Colonic mucosa (tissue), 4 donors: ENCODE results near the gene KCTD20. TPM values are rescaled to one million over a fixed set of nuclear protein-coding genes. Genes with fewer than 3 reads are reported as not detected.
"Not testable (repeated sequence)": the region's sequence is repeated elsewhere in the genome, so short reads cannot be mapped to it uniquely, and the experiment has no call there.

Experiments
- DNase-seq: peaks from one replicate; pipeline ENCODE4 v3.0.0-alpha.2; 2020
- H3K27ac ChIP-seq: fragments of 200-600 bp; one replicate; pipeline ENCODE4 v1.8.0; 2021
- H3K27me3 ChIP-seq: fragments of 200-600 bp; one replicate; pipeline ENCODE4 v1.8.0; 2021
- H3K36me3 ChIP-seq: fragments of 200-600 bp; one replicate; pipeline ENCODE4 v1.8.0; 2021
- H3K4me1 ChIP-seq: fragments of 200-600 bp; one replicate; pipeline ENCODE4 v1.8.0; 2021; ENCODE audit warnings: mild to moderate bottlenecking
- H3K4me3 ChIP-seq: fragments of 200-600 bp; one replicate; pipeline ENCODE4 v1.8.0; 2021
- H3K9ac ChIP-seq, 2 donors: one replicate each; pipeline ENCODE4 v1.7.0; 2013; ENCODE audit warnings: control low read depth in 2 of 2, low read depth in 2 of 2, low read length in 2 of 2
- H3K9me3 ChIP-seq: fragments of 200-600 bp; one replicate; pipeline ENCODE4 v1.8.0; 2021
- CTCF ChIP-seq: fragments of 200-600 bp; IDR thresholded peaks from one replicate; pipeline ENCODE4 v1.8.0; 2022; ENCODE audit warnings: antibody characterized with exemption, mild to moderate bottlenecking
- intact Hi-C: fragments of 100-400 bp; cut with DNase I; formaldehyde crosslinking; loops from one replicate; pipeline ENCODE4 v1.14.1; 2022
- total RNA-seq, 2 donors: library from RNA; stranded (reverse); fragmentation: NEBNext Ultra II Directional in 1 of 2; extraction: Animal tissue kit (Norgen Biotek cat#: 25700) in 1 of 2; gene quantifications; one replicate each; pipeline ENCODE4 v1.2.1, GENCODE V29; 2021
- donor health status: healthy.
- donor health status: DM: no; HTN: no; CAD: no.
- donor health status: DM: no; HTN: no; CAD: no.

KCTD20 gene
- total RNA-seq, result 10 to 100 TPM; 23.8 to 34.9 TPM

GRCh38 chr6:36442671-36443470 lies at the start of gene KCTD20, which contains the start of gene PXT1:
Gene KCTD20 (plus strand): TSS chr6:36443000. CDS start chr6:36470098, 27,098 bp downstream.
Gene PXT1 (minus strand): TSS chr6:36442854. CDS start chr6:36426082, 16,772 bp downstream.
- H3K4me3 ChIP-seq, result peak within 1 kb of the TSS; percentile 94
- DNase-seq, result peak; percentile 89
- H3K4me1 ChIP-seq, result peaks cover 10% of the 10 kb centered on the region
- no peaks in the 10 kb centered on the region for H3K36me3 ChIP-seq
- no peaks in the 10 kb centered on the region for H3K27me3 ChIP-seq
- no peak for TF ChIP-seq CTCF
- intact Hi-C loops, result loop anchor here (5.0 kb wide), 1 partner anchor 149 kb away; the partner anchor contains the start of gene SRSF3
- H3K9me3 ChIP-seq, result no peaks in the 10 kb centered on the region
- H3K27ac ChIP-seq, result peak within 1 kb of the TSS; percentile 98
- H3K9ac ChIP-seq, result peak within 1 kb of the TSS; percentile 92 to 100

- H3K27ac ChIP-seq, result no peak overlapping the region
These were observed 42.8 kb upstream of the KCTD20 start for GRCh38 chr6:36399970-36400369.

GRCh38 chr6:36402481-36402880 lies 40.3 kb upstream of the KCTD20 start:
- no peak for TF ChIP-seq CTCF
- Histone ChIP-seq H3K4me1 (no peaks in the 10 kb centered on the region), H3K4me3 (no peak overlapping the region), H3K27me3 (no peaks in the 10 kb centered on the region), H3K9me3 (no peaks in the 10 kb centered on the region), H3K36me3 (no peaks in the 10 kb centered on the region), H3K9ac (no peak overlapping the region), H3K27ac (no peak overlapping the region)
- no peak for DNase-seq
- intact Hi-C loops, result no loop called here

More at GRCh38 chr6:36399970-36400369, 42.8 kb upstream of the KCTD20 start:
- Histone ChIP-seq H3K9me3 (no peaks in the 10 kb centered on the region), H3K27me3 (no peaks in the 10 kb centered on the region), H3K4me1 (no peaks in the 10 kb centered on the region), H3K36me3 (no peaks in the 10 kb centered on the region), H3K9ac (no peak overlapping the region), H3K4me3 (no peak overlapping the region)
- intact Hi-C loops, result no loop called here
- no peak for DNase-seq
- TF ChIP-seq CTCF, result no peak

GRCh38 chr6:36404164-36404563 lies 38.6 kb upstream of the KCTD20 start:
- no peak for TF ChIP-seq CTCF
- H3K27me3 ChIP-seq, result no peaks in the 10 kb centered on the region
- DNase-seq, result no peak
- H3K9ac ChIP-seq, result no peak overlapping the region
- H3K4me3 ChIP-seq, result no peak overlapping the region
- H3K4me1 ChIP-seq, result no peaks in the 10 kb centered on the region
- no peaks in the 10 kb centered on the region for H3K9me3 ChIP-seq
- H3K27ac ChIP-seq, result no peak overlapping the region
- intact Hi-C loops, result no loop called here
- H3K36me3 ChIP-seq, result no peaks in the 10 kb centered on the region

GRCh38 chr6:36409718-36410117 lies 33.1 kb upstream of the KCTD20 start:
- not testable (repeated sequence) for H3K9me3 ChIP-seq, H3K9ac ChIP-seq, H3K27ac ChIP-seq, H3K4me3 ChIP-seq, DNase-seq, H3K27me3 ChIP-seq, H3K4me1 ChIP-seq, H3K36me3 ChIP-seq
- intact Hi-C loops, result loop anchor here (10.0 kb wide), 1 partner anchor 285 kb away; the partner anchor contains the start of gene RAB44
